ENCODE results near the gene S100B. TPM values are rescaled to one million over a fixed set of nuclear protein-coding genes. Genes with fewer than 3 reads are reported as not detected.

The S100B gene
- total and polyA plus RNA-seq, 2 donors (not counting 3 experiments of a cell fraction or from before 2014, with no cell fraction given), result not detected

- TF ChIP-seq CTCF (IDR thresholded peaks at IDR 0.05; ENCODE audit: extremely low read depth in 1 of 2, insufficient read depth in 1 of 2, low read depth in 1 of 2, low read length in 2 of 2) (no peak), MYC (IDR thresholded peaks at IDR 0.05; ENCODE audit: low read depth, low read length) (no peak), GATA2 (IDR thresholded peaks at IDR 0.05; ENCODE audit: insufficient read depth, insufficient read length, low read depth, low read length) (no peak), JUN (IDR thresholded peaks at IDR 0.05; ENCODE audit: borderline replicate concordance, insufficient read depth, insufficient read length, low read depth) (no peak), POLR2A (IDR thresholded peaks at IDR 0.05; ENCODE audit: low read depth, low read length) (no peak), MAX (IDR thresholded peaks at IDR 0.05; ENCODE audit: insufficient read depth, insufficient read length) (no peak)
- Histone ChIP-seq H2AFZ (ENCODE audit: low read depth, low read length) (no peak overlapping the region), H3K27me3 (ENCODE audit: control insufficient read depth in 2 of 2, insufficient read depth in 2 of 2, low read length in 2 of 2) (no peaks in the 10 kb centered on the region), H3K4me1 (ENCODE audit: control insufficient read depth, extremely low read depth, insufficient read depth, low read length) (peaks cover 15% of the 10 kb centered on the region), H3K9me3 (replicated peaks; ENCODE audit: control insufficient read depth, insufficient read depth, low read length) (no peaks in the 10 kb centered on the region), H3K9me1 (replicated peaks; ENCODE audit: control insufficient read depth, extremely low read depth, insufficient read depth, low read length) (no peaks in the 10 kb centered on the region), H3K79me2 (ENCODE audit: control insufficient read depth, insufficient read depth, low read length) (no peaks in the 10 kb centered on the region), H3K9ac (replicated peaks; ENCODE audit: extremely low read depth, insufficient read depth, low read length) (no peak overlapping the region), H4K20me1 (replicated peaks; ENCODE audit: control insufficient read depth, extremely low read depth, insufficient read depth, low read length) (no peaks in the 10 kb centered on the region), H3K4me3 (replicated peaks in 1 of 3; ENCODE audit: insufficient read depth in 1 of 3, low read depth in 1 of 3, low read length in 3 of 3) (no peak overlapping the region), H3K36me3 (ENCODE audit: control insufficient read depth in 2 of 2, extremely low read depth in 1 of 2, insufficient read depth in 2 of 2, low read length in 2 of 2) (no peaks in the 10 kb centered on the region), H3K27ac (ENCODE audit: insufficient read depth, low read depth, low read length) (no peak overlapping the region), H3K4me2 (ENCODE audit: insufficient read depth, low read length) (no peak overlapping the region)
- intact Hi-C loops (cut with micrococcal nuclease) (no loop called here), dilution Hi-C loops (cut with MboI; ENCODE audit: extremely low pct_ligation_motif_present, low sequenced_read_pairs) (no loop called here)
- BruUV-seq (replicated peaks), result no TSS peak
- FAIRE-seq (no peak), DNase-seq (ENCODE audit: low read depth, low spot score) (no peak)
- ChIA-PET CTCF (interaction anchor here (1.8 kb wide), 1 partner anchor 12 kb away, joined by 4 read pairs; no protein-coding TSS in a partner anchor), POLR2A (no interaction called here)
Measured at GRCh38 chr21:46596201-46596600, 8.7 kb downstream of the S100B start.

GRCh38 chr21:46594276-46594675, 10.6 kb downstream of the S100B start:
- Histone ChIP-seq H3K27me3 (ENCODE audit: control insufficient read depth in 2 of 2, insufficient read depth in 2 of 2, low read length in 2 of 2) (no peaks in the 10 kb centered on the region), H2AFZ (ENCODE audit: low read depth, low read length) (no peak overlapping the region), H3K4me3 (replicated peaks in 1 of 3; ENCODE audit: insufficient read depth in 1 of 3, low read depth in 1 of 3, low read length in 3 of 3) (no peak overlapping the region), H3K79me2 (ENCODE audit: control insufficient read depth, insufficient read depth, low read length) (no peaks in the 10 kb centered on the region), H3K36me3 (ENCODE audit: control insufficient read depth in 2 of 2, extremely low read depth in 1 of 2, insufficient read depth in 2 of 2, low read length in 2 of 2) (no peaks in the 10 kb centered on the region), H4K20me1 (replicated peaks; ENCODE audit: control insufficient read depth, extremely low read depth, insufficient read depth, low read length) (no peaks in the 10 kb centered on the region), H3K27ac (ENCODE audit: insufficient read depth, low read depth, low read length) (no peak overlapping the region), H3K4me1 (ENCODE audit: control insufficient read depth, extremely low read depth, insufficient read depth, low read length) (peaks cover 8% of the 10 kb centered on the region), H3K4me2 (ENCODE audit: insufficient read depth, low read length) (no peak overlapping the region), H3K9me1 (replicated peaks; ENCODE audit: control insufficient read depth, extremely low read depth, insufficient read depth, low read length) (no peaks in the 10 kb centered on the region), H3K9me3 (replicated peaks; ENCODE audit: control insufficient read depth, insufficient read depth, low read length) (no peaks in the 10 kb centered on the region), H3K9ac (replicated peaks; ENCODE audit: extremely low read depth, insufficient read depth, low read length) (no peak overlapping the region)
- ChIA-PET CTCF (interaction anchor here (1.0 to 2.2 kb wide), 2 partner anchors 8 to 45 kb away, joined by 4 to 5 read pairs; no protein-coding TSS in a partner anchor), POLR2A (no interaction called here)
- no peak for FAIRE-seq
- intact Hi-C loops (cut with micrococcal nuclease) (no loop called here), dilution Hi-C loops (cut with MboI; ENCODE audit: extremely low pct_ligation_motif_present, low sequenced_read_pairs) (no loop called here)
- TF ChIP-seq POLR2A (IDR thresholded peaks at IDR 0.05; ENCODE audit: low read depth, low read length) (no peak), EZH2 (IDR thresholded peaks at IDR 0.05; ENCODE audit: borderline replicate concordance, low read depth, low read length, severe bottlenecking) (no peak), MYC (IDR thresholded peaks at IDR 0.05; ENCODE audit: low read depth, low read length) (no peak), JUN (IDR thresholded peaks at IDR 0.05; ENCODE audit: borderline replicate concordance, insufficient read depth, insufficient read length, low read depth) (no peak), GATA2 (IDR thresholded peaks at IDR 0.05; ENCODE audit: insufficient read depth, insufficient read length, low read depth, low read length) (no peak), FOS (IDR thresholded peaks at IDR 0.05; ENCODE audit: borderline replicate concordance, insufficient read depth, low read length) (no peak), MAX (IDR thresholded peaks at IDR 0.05; ENCODE audit: insufficient read depth, insufficient read length) (no peak), POLR2AphosphoS5 (IDR thresholded peaks at IDR 0.05; ENCODE audit: insufficient read depth, low read depth, low read length) (no peak), CTCF (IDR thresholded peaks at IDR 0.05; ENCODE audit: extremely low read depth in 1 of 2, insufficient read depth in 1 of 2, low read depth in 1 of 2, low read length in 2 of 2) (no peak)
- no TSS peak for BruUV-seq (replicated peaks)
- DNase-seq (ENCODE audit: low read depth, low spot score), result no peak

All from endothelial cell of umbilical vein (primary cell).